ENCODE measurements around the gene ATOH7. TPM values are rescaled to one million over a fixed set of nuclear protein-coding genes. Genes with fewer than 3 reads are reported as not detected.

ATOH7 gene
- total RNA-seq, 1 donor from 2014 or later = 0.23 TPM

GRCh38 chr10:68242051-68242450, 10.1 kb upstream of the ATOH7 start:
- H3K4me1 Mint-ChIP-seq (ENCODE audit: unreplicated experiment) = peaks cover 5% of the 10 kb centered on the region
- H3K27me3 Mint-ChIP-seq (ENCODE audit: unreplicated experiment) = no peaks in the 10 kb centered on the region
- no peaks in the 10 kb centered on the region for H3K9me3 Mint-ChIP-seq (ENCODE audit: unreplicated experiment)
- H3K4me3 Mint-ChIP-seq (ENCODE audit: unreplicated experiment) = no peak overlapping the region
- DNase-seq (ENCODE audit: low spot score) = no peak
- H3K36me3 Mint-ChIP-seq (ENCODE audit: low read depth, unreplicated experiment) = no peaks in the 10 kb centered on the region
- no peak overlapping the region for H3K27ac Mint-ChIP-seq (ENCODE audit: unreplicated experiment)
- TF ChIP-seq, protein P1, sequence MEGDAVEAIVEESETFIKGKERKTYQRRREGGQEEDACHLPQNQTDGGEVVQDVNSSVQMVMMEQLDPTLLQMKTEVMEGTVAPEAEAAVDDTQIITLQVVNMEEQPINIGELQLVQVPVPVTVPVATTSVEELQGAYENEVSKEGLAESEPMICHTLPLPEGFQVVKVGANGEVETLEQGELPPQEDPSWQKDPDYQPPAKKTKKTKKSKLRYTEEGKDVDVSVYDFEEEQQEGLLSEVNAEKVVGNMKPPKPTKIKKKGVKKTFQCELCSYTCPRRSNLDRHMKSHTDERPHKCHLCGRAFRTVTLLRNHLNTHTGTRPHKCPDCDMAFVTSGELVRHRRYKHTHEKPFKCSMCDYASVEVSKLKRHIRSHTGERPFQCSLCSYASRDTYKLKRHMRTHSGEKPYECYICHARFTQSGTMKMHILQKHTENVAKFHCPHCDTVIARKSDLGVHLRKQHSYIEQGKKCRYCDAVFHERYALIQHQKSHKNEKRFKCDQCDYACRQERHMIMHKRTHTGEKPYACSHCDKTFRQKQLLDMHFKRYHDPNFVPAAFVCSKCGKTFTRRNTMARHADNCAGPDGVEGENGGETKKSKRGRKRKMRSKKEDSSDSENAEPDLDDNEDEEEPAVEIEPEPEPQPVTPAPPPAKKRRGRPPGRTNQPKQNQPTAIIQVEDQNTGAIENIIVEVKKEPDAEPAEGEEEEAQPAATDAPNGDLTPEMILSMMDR (IDR thresholded peaks at IDR 0.05; ENCODE audit: unreplicated experiment) = no peak

DNA sequence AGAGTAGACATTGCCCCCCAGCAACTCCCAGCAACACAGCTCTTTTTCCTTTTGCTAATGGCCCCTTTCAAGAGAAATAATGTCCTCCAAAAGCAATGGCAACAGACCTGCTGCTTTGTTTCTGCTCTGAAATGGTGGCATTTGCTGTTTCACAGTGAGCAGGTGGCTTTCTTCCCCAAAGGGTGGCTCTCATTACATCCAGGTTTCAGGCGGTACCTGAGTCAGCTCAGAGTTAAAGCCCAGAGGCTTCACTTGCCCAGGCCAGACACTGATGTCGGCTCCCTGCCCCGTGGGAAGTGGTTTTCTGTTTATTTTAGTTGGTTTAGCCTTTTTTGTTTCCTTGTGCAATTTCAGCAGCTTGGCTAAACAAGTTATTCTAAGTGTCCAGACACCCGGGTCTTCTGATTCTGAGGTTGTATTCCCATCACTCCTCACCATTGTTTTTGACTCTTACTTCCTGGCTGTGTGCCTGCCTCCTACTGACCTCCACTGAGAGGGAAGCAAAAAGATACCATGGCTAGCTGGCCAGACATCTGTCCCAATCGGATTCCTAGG, 7.8 kb upstream of the ATOH7 start:
- Mint-ChIP-seq H3K4me1 (ENCODE audit: unreplicated experiment) (peaks cover 5% of the 10 kb centered on the region), H3K9me3 (ENCODE audit: unreplicated experiment) (no peaks in the 10 kb centered on the region), H3K27me3 (ENCODE audit: unreplicated experiment) (no peaks in the 10 kb centered on the region), H3K4me3 (ENCODE audit: unreplicated experiment) (no peak overlapping the region), H3K36me3 (ENCODE audit: low read depth, unreplicated experiment) (no peaks in the 10 kb centered on the region), H3K27ac (ENCODE audit: unreplicated experiment) (no peak overlapping the region)
- TF ChIP-seq, protein P1 (IDR thresholded peaks at IDR 0.05; ENCODE audit: unreplicated experiment) = no peak
- DNase-seq (ENCODE audit: low spot score) = no peak

DNA sequence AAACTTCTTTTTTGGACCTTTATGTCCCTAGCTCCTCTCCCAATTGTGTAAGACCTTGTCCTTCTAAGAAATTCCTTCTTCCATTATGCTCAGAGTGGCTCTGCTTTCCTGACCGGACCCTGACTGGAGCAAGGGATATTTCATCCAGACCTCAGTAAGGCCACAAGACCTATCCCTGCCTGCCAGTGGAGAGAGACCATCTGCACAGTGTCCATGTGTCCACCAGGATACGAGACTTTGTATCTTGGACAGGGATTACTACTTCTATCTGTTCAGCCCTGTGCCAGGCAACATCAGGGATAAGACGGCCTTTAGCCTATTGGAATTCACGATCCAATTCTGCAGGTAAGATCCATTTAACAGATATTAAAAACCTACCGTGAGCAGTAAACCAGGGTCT, 7.2 kb upstream of the ATOH7 start:
- no peak for DNase-seq (ENCODE audit: low spot score)
- no peak overlapping the region for H3K4me3 Mint-ChIP-seq (ENCODE audit: unreplicated experiment)

GRCh38 chr10:68238371-68238770, 6.5 kb upstream of the ATOH7 start:
- no peak overlapping the region for H3K4me3 Mint-ChIP-seq (ENCODE audit: unreplicated experiment)
- H3K9me3 Mint-ChIP-seq (ENCODE audit: unreplicated experiment) = no peaks in the 10 kb centered on the region
- no peak for DNase-seq (ENCODE audit: low spot score)
- TF ChIP-seq, protein P1 (IDR thresholded peaks at IDR 0.05; ENCODE audit: unreplicated experiment) = no peak
- peaks cover 5% of the 10 kb centered on the region for H3K4me1 Mint-ChIP-seq (ENCODE audit: unreplicated experiment)
- no peaks in the 10 kb centered on the region for H3K36me3 Mint-ChIP-seq (ENCODE audit: low read depth, unreplicated experiment)
- no peak overlapping the region for H3K27ac Mint-ChIP-seq (ENCODE audit: unreplicated experiment)
- H3K27me3 Mint-ChIP-seq (ENCODE audit: unreplicated experiment) = no peaks in the 10 kb centered on the region

More for the DNA sequence above, 7.2 kb upstream of the ATOH7 start:
- no peaks in the 10 kb centered on the region for H3K9me3 Mint-ChIP-seq (ENCODE audit: unreplicated experiment)
- TF ChIP-seq, protein P1 (IDR thresholded peaks at IDR 0.05; ENCODE audit: unreplicated experiment) = no peak
- H3K4me1 Mint-ChIP-seq (ENCODE audit: unreplicated experiment) = peaks cover 5% of the 10 kb centered on the region
- H3K27me3 Mint-ChIP-seq (ENCODE audit: unreplicated experiment) = no peaks in the 10 kb centered on the region
- no peak overlapping the region for H3K27ac Mint-ChIP-seq (ENCODE audit: unreplicated experiment)
- H3K36me3 Mint-ChIP-seq (ENCODE audit: low read depth, unreplicated experiment) = no peaks in the 10 kb centered on the region

DNA sequence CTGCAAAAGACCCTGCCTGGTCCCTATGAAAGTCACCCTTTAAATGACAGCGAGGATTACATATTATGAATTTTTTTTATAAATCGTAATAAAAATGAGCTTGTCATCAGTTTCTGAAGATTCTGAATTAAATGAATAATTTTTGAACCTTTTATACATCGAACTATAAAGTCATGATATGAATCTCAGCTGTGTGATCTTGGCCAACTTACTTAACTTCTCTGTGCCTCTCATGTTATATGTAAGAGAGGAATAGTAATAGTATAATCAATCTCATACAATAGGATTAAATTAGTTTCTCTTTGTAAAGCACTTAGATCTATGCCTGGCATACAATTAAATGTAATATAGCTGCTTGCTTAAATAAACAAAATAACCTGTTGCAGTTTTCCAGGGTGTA, 5.3 kb upstream of the ATOH7 start:
- DNase-seq (ENCODE audit: low spot score) = no peak
- H3K27ac Mint-ChIP-seq (ENCODE audit: unreplicated experiment) = no peak overlapping the region
- no peaks in the 10 kb centered on the region for H3K27me3 Mint-ChIP-seq (ENCODE audit: unreplicated experiment)
- peaks cover 5% of the 10 kb centered on the region for H3K4me1 Mint-ChIP-seq (ENCODE audit: unreplicated experiment)
- H3K9me3 Mint-ChIP-seq (ENCODE audit: unreplicated experiment) = no peaks in the 10 kb centered on the region
- TF ChIP-seq, protein P1 (IDR thresholded peaks at IDR 0.05; ENCODE audit: unreplicated experiment) = no peak
- H3K4me3 Mint-ChIP-seq (ENCODE audit: unreplicated experiment) = no peak overlapping the region
- no peaks in the 10 kb centered on the region for H3K36me3 Mint-ChIP-seq (ENCODE audit: low read depth, unreplicated experiment)

Measured in endothelial cell (in vitro differentiated cells).